CD4-positive, alpha-beta T cell treated with Interleukin-6 at 100 ng/mL for 8 hours (primary cell): ENCODE data around the gene SMIM12.
A peak's percentile ranks its signal among the peaks of the same experiment; 100 is the strongest.

Source experiments
- DNase-seq: peaks from one replicate; pipeline ENCODE4 v3.0.0-alpha.2; 2020; ENCODE audit warnings: mixed read lengths, low spot score

SMIM12 gene

GRCh38 chr1:34872133-34872503 lies 12.6 kb upstream of the SMIM12 start:
- no peak for DNase-seq

- DNase-seq, result no peak
These were observed 12.0 kb upstream of the SMIM12 start for GRCh38 chr1:34871443-34872132.

GRCh38 chr1:34870395-34870794 lies 10.8 kb upstream of the SMIM12 start:
- no peak for DNase-seq

DNA sequence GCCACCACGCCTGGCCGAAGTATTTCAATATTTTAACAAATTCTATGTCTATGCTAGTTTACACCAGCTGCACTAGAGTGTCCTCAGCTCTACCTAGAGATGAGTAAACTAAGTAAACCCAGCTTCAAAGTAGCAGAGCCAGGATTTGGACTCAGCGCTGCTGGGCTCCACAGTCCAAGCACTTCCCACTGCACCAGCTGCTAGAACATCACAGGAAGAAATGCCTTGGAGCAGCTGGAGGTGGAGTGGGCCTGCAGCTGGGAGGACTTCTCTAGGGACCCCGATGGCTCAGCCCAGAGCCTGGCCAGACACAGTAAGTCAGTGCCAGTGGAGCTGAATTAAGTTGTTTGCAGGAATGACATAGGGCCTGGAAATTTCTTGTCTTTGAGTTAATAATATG lies 10.2 kb upstream of the SMIM12 start:
- no peak for DNase-seq

DNA sequence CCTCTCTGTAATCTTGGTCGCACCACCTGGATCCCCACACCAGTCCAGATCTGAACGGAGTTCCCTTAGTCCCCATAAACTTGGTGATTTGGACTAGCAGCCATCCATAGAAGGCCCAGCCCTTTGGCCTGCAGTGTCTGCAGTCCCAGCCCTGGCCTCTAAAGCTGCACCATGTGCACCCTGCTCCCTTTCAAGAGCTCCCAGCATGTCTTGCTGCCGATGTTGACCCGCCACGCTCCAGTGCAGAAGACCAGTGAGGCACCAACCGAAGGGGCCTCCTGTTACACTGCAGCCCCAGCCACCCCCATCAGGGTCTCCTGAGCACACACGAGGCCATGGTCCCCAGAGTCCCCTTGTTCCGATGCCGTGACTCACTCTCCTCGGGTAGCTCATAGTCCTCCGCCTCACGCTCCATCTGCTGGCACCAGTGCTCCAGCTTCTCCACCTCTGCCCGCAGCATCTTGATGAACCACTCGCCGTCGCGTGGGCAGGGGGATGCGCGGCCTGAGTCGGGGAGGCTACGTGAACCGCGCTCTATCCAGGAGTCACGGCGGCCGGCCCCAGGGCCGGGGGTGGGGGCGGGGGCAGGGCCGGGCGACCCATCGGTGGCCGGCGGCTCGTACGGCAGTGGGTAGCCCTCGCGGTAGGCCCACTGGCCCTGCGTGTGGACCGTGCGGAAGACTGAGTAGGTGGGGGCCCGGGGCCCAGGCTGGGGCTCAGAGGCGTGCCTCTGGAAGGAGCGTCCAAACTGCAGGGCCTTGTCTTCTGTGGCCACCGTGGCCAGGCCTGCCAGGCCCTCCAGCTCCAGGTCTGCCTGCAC lies 8.9 kb upstream of the SMIM12 start:
- DNase-seq, result no peak

DNA sequence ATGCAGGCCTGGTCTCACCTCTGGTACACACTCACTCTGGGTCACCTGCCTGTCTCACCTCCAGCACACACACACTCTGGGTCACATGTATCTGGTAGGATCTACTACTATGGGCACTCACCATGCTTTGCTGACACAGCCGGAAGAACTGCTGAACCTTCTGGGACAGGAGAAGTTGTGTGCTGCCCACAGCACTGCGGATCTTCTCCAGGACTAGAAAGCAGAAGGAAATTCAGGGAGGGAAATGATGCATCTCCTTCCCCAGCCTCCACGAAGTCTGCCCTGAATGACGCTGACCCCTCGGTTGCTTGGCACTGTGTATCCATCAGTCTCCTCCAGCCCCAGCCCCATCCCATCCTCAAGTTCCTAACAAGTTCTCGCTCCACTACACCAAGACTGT lies 7.9 kb upstream of the SMIM12 start:
- no peak for DNase-seq

- no peak for DNase-seq
These were observed 7.2 kb upstream of the SMIM12 start for GRCh38 chr1:34866762-34867109.

DNA sequence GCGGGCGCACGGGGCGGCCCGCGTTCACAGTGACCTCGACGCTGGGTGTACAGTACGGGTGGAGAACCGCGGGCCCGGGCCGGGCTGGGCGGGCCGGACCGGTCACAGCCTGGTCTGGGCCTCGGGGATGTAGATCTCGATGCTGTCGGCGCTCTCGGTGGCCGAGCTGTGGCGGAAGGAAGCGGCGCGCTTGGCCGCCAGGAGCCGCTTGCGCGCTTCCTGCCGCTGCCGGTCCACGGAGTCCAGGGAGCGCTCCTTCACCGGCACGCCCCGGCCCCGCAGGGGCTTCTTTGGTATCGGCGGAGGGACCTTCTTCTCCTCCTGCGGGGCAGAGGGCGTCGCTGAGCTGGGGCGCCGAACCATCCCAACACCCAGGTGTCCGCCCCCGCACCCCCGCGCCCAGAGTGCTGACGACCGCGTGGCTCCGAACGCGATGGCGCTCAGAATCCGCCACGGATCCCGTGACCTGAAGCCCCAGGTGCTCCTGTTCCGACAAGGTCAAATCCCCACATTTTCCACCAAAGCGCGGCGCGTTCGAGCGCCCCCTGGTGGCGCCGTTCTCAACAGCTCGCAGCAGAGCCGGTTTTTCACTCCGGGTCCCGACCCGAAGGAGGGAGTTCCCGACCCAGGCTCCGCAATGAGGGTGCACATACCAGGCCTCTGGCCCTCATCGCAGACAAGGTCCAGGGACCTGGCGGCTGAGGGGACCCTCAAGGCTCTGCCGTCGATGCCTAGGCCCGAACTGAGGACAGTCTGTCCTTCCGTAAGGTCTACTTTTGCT lies 6.6 kb upstream of the SMIM12 start:
- peak; percentile 91 for DNase-seq

DNA sequence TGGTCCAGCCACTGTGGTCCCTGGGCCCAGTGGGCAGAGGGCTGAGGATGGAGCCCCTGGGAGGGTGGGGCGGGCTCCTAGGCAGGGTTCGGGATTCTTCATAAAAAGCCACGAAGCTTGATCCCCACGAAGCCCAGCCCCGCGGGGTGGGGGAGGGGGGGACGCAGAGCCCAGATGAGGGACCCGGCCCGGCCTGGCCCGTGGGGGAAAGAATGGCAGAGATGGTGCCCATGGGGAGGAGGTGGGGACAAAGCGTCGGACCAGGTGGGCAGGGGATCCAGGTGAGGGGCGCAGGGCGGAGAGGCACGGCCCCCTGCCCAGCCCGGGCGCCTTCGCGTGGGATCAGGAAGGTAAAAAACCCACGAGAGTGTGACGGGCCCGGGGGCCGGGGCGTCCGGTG lies 6.0 kb upstream of the SMIM12 start:
- DNase-seq, result no peak

DNA sequence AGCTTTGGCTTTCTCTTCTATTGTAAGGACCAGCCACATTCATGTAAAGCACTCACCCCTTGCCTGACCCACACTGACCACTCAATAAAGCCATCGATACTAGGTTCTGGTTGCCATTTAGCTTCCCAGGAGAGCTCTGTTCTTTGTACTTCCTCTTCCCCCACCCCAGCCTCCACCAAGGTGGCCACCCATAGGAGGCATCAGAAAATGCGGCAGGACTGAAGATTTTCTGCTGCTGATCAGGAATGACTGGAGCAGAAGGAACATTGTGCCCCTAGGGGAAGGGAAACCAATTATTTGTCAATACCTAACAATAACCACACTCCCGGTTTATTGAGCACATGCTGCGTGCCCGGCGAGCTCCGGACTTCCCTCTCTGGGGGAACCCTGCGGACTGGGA lies 5.2 kb upstream of the SMIM12 start:
- no peak for DNase-seq

- DNase-seq, result no peak
These were observed 4.0 kb upstream of the SMIM12 start for GRCh38 chr1:34863501-34863900.

- no peak for DNase-seq
These were observed 576 bp downstream of the SMIM12 start for GRCh38 chr1:34858901-34859445.

- no peak for DNase-seq
These were observed 2.9 kb downstream of the SMIM12 start for GRCh38 chr1:34856697-34857096.

DNA sequence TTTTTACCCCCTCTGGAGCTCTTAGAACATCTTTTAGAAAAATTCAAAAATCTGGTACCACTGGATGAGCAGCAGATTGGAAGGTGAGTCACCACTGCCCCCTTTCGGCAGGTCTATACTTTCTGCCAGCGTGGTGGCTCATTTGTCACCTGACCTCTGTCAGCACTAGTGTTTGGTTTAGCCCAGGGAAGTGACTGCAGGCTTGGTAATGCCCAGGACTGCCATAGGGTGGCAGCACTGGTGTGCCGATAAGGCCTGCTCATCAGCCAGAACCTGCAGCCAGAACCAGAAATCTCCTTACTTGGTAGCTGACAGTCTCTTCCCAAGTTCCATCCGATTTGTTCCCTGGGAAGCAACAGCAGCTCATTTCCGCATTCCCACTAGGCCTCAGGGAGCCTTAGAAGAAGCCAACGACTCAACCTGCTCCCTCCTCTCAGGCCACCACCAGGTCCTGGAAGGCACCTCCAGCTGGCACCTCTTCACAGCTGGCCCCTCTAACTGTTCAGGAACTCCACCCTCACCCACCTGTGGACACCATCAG lies 6.8 kb downstream of the SMIM12 start:
- peak; percentile 89 for DNase-seq

- no peak for DNase-seq
These were observed 8.0 kb downstream of the SMIM12 start for GRCh38 chr1:34851431-34852105.

GRCh38 chr1:34850382-34850781 lies 9.2 kb downstream of the SMIM12 start:
- no peak for DNase-seq

DNA sequence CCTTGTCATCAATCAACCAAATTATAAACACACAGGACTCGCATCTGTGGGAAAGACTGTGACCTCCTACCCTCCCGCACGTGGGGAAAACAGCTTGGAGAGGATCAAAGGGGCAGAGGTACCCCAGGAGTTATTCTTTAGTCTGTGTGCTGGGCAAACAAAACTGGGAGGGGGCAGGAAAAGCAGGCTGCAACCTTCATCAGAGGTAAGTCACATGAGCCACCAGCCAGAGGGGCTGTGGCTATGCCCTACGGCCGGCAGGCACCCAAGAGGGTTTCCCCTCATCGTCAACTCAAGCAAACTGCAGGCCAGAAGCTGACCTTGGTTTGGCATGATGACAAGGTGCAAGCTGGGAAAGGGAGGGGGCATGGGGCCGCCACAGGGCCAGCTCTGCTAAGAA lies 12.5 kb downstream of the SMIM12 start:
- DNase-seq, result no peak

DNA sequence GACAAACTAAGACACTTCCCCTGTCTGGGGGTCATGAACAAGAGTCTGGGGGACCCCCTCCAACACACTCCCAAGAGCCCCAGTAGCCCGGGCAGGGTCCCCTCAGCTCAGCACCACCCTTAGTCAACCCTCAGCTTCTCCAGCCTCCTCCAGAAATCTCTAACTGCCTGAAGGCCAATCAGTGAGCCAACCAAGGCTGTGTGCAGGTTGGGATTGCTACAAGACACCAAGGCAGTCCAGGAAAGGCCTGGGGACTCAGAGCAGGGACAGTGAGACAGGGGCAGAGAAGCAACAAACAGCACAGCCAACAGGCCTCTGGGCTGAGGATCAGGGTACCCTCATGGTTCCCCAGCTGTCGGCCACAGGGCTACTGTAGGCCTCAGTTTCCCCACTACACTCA lies 13.3 kb downstream of the SMIM12 start:
- no peak for DNase-seq

DNA sequence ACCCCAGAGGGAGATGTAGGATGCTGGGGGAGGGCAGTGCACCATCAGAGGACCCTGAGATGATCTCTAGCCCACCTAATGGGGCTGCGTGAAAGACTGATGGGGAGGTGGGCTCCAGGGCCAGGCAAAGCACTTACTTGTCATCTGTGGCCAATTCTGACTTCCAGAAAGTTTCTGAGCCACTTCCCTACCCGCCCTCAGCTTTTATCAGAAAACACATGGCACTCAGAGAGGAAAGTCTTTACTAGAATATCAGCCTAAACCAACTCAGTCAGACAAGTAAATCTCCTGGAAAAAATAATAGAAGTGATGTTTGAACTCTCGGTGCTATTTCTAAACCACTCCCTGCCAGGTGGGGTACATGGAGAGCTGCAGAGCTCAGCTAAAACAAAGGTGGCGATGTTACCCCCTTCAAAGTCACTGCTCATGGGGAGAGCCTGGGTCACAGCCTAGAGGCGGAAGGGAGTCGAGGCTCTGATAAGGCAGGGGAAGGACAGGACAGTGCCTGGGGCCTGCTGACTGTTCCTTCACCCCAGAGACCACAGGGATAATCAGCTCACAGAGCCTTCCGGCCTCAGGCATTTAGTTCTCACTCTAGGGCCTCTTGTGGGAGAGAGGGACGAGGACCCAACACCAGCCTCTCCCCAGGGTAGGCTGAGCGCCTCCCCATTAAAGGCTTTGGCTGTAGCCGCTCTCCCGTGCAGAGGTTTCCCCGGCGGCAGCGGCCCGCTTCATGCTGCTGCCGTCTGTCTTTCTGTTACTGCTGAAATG lies 14.2 kb downstream of the SMIM12 start:
- no peak for DNase-seq

DNA sequence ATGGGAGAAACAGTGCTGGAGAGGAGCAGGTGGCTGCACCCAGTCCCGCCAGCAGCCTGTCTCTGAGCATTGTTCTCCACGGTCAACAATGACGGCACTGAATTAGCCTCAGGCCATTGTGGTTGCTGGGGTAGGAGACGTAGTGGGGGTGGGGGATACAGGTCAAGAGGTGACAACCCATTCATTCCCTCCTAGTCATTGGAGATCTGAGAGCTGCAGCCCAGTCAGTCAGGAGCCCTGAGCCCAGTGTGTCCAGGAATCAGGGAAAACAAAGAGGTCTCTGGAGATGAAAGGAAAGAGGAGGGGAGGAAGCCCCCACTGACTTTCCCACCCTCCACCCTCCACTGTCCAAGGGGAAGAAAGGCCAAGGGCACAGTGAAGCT lies 15.3 kb downstream of the SMIM12 start:
- DNase-seq, result no peak
